ENCODE measurements around the gene PYCR2.
"Not testable (repeated sequence)": the region's sequence is repeated elsewhere in the genome, so short reads cannot be mapped to it uniquely, and the experiment has no call there.

PYCR2 gene
- long read RNA-seq, transcript PYCR2-201 (7 exons, 1,689 nt): major isoform, 161 of 183 reads
- long read RNA-seq, partial matches to known transcripts: 0 of 183 reads
- long read RNA-seq, other reads (novel, unspliced or antisense): 22 of 183 reads

DNA sequence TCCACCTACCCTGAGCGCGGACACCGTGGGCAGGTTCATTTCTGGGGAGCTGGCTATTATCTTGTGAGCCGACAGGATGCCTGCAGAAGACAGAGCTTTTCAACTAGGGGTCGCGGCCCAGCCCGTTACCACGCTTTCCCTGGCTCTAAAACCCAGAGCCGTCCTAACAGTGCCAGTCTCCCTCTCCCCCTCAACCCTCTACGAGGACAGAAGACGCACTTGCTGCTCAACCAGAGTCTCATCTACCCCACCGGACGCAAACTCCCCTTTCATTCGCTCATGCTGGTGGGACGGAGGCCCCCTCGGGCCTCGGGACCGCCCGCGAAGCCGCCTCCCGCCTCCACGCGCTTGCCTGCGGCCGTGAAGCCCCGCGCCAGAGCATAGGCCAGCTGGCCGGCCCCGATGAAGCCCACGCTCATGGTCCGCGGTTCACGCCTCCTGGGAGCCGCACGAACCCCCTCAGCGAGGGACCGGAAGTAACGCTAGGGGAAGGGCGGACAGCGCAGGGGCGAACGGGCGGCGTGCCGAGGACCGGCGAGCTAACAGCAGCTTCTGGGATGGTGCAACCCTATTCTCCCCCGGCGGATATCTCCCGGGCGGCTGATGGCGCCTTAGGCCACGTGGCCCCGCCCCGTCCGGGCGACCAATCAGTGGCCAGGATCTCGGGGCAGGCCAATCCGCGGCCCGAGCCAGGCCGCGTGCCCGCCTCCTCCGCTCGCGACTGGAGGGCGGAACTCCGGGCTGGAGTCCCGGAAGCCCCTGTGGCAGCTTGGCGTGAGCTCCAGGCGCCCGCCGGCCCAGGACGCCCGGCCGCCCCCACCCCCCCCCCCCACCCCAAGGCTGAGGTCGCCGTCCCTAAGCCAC, at the start of gene PYCR2:
Gene PYCR2 (minus strand): TSS at position 559 of the 864 bp plus-strand sequence. CDS start 140 bp downstream, at position 419.
- no peaks in the 10 kb centered on the region for H3K27me3 ChIP-seq (ENCODE audit: insufficient read depth, poor library complexity, severe bottlenecking)
- TF ChIP-seq POLR2AphosphoS5 (IDR thresholded peaks at IDR 0.05; ENCODE audit: low read depth) (peak; percentile 79), SPI1 (IDR thresholded peaks at IDR 0.05; ENCODE audit: borderline replicate concordance, low read depth) (peak; percentile 52; the same call in 1 of the 2 replicates), CTCF (IDR thresholded peaks at IDR 0.05; ENCODE audit: insufficient read depth, low read length) (no peak), GABPA (IDR thresholded peaks at IDR 0.05; ENCODE audit: low read depth) (peak; percentile 89)
- TF ChIP-seq, protein P1, sequence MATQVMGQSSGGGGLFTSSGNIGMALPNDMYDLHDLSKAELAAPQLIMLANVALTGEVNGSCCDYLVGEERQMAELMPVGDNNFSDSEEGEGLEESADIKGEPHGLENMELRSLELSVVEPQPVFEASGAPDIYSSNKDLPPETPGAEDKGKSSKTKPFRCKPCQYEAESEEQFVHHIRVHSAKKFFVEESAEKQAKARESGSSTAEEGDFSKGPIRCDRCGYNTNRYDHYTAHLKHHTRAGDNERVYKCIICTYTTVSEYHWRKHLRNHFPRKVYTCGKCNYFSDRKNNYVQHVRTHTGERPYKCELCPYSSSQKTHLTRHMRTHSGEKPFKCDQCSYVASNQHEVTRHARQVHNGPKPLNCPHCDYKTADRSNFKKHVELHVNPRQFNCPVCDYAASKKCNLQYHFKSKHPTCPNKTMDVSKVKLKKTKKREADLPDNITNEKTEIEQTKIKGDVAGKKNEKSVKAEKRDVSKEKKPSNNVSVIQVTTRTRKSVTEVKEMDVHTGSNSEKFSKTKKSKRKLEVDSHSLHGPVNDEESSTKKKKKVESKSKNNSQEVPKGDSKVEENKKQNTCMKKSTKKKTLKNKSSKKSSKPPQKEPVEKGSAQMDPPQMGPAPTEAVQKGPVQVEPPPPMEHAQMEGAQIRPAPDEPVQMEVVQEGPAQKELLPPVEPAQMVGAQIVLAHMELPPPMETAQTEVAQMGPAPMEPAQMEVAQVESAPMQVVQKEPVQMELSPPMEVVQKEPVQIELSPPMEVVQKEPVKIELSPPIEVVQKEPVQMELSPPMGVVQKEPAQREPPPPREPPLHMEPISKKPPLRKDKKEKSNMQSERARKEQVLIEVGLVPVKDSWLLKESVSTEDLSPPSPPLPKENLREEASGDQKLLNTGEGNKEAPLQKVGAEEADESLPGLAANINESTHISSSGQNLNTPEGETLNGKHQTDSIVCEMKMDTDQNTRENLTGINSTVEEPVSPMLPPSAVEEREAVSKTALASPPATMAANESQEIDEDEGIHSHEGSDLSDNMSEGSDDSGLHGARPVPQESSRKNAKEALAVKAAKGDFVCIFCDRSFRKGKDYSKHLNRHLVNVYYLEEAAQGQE (IDR thresholded peaks at IDR 0.05; ENCODE audit: insufficient replicate concordance, low read depth): peak; percentile 44
- H3K27ac ChIP-seq (replicated peaks): peak within 1 kb of the TSS; percentile 97
- peak within 1 kb of the TSS; percentile 73 for H3K4me3 ChIP-seq (replicated peaks; ENCODE audit: insufficient read depth, low read length)
- DNase-seq (ENCODE audit: low read depth in 1 of 2, low spot score in 1 of 2): peak; percentile 96 to 98

GRCh38 chr1:225973158-225973557, 49.1 kb upstream of the PYCR2 start:
- Histone ChIP-seq H3K27me3 (ENCODE audit: insufficient read depth, poor library complexity, severe bottlenecking) (no peaks in the 10 kb centered on the region), H3K27ac (replicated peaks) (no peak overlapping the region), H3K4me3 (replicated peaks; ENCODE audit: insufficient read depth, low read length) (no peak overlapping the region)
- DNase-seq (ENCODE audit: low read depth in 1 of 2, low spot score in 1 of 2): no peak
- no peak for TF ChIP-seq CTCF (IDR thresholded peaks at IDR 0.05; ENCODE audit: insufficient read depth, low read length)

DNA sequence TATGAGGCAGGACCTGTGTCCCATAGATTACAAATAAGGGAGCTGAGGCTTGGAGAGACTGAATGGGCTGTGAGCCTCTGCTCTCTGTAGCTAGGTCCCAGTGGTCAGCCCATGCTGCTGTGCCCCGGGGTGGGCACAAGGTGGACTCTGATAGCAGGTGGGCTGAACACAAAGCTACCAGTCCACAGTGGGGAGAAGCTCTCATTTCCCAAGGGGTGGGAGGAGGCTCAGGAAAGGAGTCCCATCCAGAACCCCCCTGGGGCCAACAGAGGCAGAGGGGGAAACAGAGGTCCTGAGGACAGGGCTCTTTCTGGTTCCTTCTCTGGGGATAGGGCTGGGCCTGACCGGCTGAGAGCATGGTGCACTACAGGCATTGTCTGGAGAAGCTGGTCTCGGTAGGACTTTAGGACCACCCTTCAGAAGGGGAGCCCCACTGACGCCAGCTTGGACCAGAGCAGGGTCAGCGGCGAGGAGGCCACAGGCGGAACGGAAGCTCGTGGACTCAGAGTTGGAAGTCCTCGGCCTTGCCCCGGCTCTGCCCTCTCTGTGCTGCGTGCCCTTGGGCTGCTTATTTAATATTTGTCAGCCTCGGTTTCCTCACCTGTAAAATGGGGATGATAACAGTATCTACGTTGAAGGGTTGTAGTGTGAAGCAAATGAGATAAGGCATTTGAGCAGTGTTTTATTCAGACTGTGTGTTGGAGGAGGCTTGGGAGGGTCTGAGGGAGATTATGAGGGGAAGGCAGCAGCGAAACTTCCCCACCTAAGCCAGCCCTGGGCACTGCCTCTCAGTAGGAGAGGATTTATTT, 48.5 kb upstream of the PYCR2 start:
- H3K27ac ChIP-seq (replicated peaks): no peak overlapping the region
- H3K27me3 ChIP-seq (ENCODE audit: insufficient read depth, poor library complexity, severe bottlenecking): no peaks in the 10 kb centered on the region
- H3K4me3 ChIP-seq (replicated peaks; ENCODE audit: insufficient read depth, low read length): no peak overlapping the region
- no peak for DNase-seq (ENCODE audit: low read depth in 1 of 2, low spot score in 1 of 2)
- TF ChIP-seq GABPA (IDR thresholded peaks at IDR 0.05; ENCODE audit: low read depth) (no peak), POLR2AphosphoS5 (IDR thresholded peaks at IDR 0.05; ENCODE audit: low read depth) (no peak), CTCF (IDR thresholded peaks at IDR 0.05; ENCODE audit: insufficient read depth, low read length) (no peak)

DNA sequence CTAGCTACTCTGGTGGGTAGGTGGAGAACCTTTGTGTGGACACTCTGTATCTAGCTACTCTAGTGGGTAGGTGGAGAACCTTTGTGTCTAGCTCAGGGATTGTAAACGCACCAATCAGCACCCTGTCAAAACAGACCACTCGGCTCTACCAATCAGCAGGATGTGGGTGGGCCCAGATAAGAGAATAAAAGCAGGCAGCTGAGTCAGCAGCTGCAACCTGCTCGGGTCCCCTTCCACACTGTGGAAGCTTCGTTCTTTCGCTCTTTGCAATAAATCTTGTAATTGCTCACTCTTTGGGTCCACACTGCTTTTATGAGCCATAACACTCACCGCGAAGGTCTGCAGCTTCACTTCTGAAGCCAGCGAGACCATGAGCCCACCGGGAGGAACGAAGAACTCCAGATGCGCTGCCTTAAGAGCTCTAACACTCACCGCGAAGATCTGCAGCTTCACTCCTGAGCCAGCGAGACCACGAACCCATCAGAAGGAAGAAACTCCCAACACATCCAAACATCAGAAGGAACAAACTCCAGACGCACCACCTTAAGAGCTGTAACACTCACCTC, 46.6 kb upstream of the PYCR2 start:
- not testable (repeated sequence) for H3K4me3 ChIP-seq (replicated peaks; ENCODE audit: insufficient read depth, low read length); H3K27me3 ChIP-seq (ENCODE audit: insufficient read depth, poor library complexity, severe bottlenecking); H3K27ac ChIP-seq (replicated peaks); DNase-seq (ENCODE audit: low read depth in 1 of 2, low spot score in 1 of 2)

- H3K27ac ChIP-seq (replicated peaks); DNase-seq (ENCODE audit: low read depth in 1 of 2, low spot score in 1 of 2); H3K4me3 ChIP-seq (replicated peaks; ENCODE audit: insufficient read depth, low read length); H3K27me3 ChIP-seq (ENCODE audit: insufficient read depth, poor library complexity, severe bottlenecking): not testable (repeated sequence)
Observed at GRCh38 chr1:225969751-225970150, 45.7 kb upstream of the PYCR2 start.
